PC-9 (cell line): Measurements from ENCODE around the gene ZNF41. TPM values are rescaled to one million over a fixed set of nuclear protein-coding genes. Genes with fewer than 3 reads are reported as not detected.

Experiments used
- BruUV-seq: library from RNA; stranded (reverse); fragments of 400-500 nt; replicated peaks from 2 replicates; lab custom pipeline; 2021; lab: Mats Ljungman, UMichigan
- CTCF ChIA-PET: fragments of 300-600 bp; sonication (Branson Sonifier 250); formaldehyde crosslinking; loops from one replicate; lab custom pipeline; 2022; ENCODE audit warnings: antibody characterized with exemption; lab: Charles Lee
- POLR2A ChIA-PET: fragments of 300-600 bp; sonication (Branson Sonifier 250); formaldehyde crosslinking; loops from one replicate; lab custom pipeline; 2022; ENCODE audit warnings: antibody characterized with exemption; ENCODE audit not compliant: unreplicated experiment; lab: Charles Lee
- DNase-seq, 2 experiments: peaks; one replicate each; pipeline versions ENCODE4 v3.0.0 to v3.0.0-alpha.2; 2015 to 2022; ENCODE audit warnings: mixed read lengths in 1 of 2
- H2AFZ ChIP-seq: fragments of 200-600 bp; sonication (generic); 2 replicates; pipeline ENCODE4 v1.8.1; 2017; ENCODE audit warnings: antibody characterized with exemption
- H3F3A ChIP-seq: fragments of 200-600 bp; sonication (generic); 2 replicates; pipeline ENCODE4 v1.8.1; 2017; ENCODE audit warnings: antibody characterized with exemption, mild to moderate bottlenecking, low read depth; ENCODE audit not compliant: insufficient read depth
- H3K27ac ChIP-seq: fragments of 200-600 bp; sonication (generic); 2 replicates; pipeline ENCODE4 v1.6.1; 2016; ENCODE audit warnings: mixed run types
- H3K27me3 ChIP-seq: fragments of 200-600 bp; sonication (generic); 2 replicates; pipeline ENCODE4 v1.6.1; 2016; ENCODE audit warnings: low read depth, mixed run types; ENCODE audit not compliant: insufficient read depth
- H3K36me3 ChIP-seq: fragments of 200-600 bp; sonication (generic); 2 replicates; pipeline ENCODE4 v1.6.1; 2016; ENCODE audit warnings: low read depth, mixed run types
- H3K4me1 ChIP-seq: fragments of 200-600 bp; sonication (generic); replicated peaks from 2 replicates; pipeline ENCODE4 v1.6.1; 2016; ENCODE audit warnings: mixed run types; ENCODE audit not compliant: insufficient read depth
- H3K4me2 ChIP-seq: fragments of 200-600 bp; sonication (generic); 2 replicates; pipeline ENCODE4 v1.6.1; 2017; ENCODE audit warnings: mixed run types
- H3K4me3 ChIP-seq: fragments of 200-600 bp; sonication (generic); 2 replicates; pipeline ENCODE4 v1.6.1; 2016; ENCODE audit warnings: mixed run types
- H3K79me2 ChIP-seq: fragments of 200-600 bp; sonication (generic); 2 replicates; pipeline ENCODE4 v1.6.1; 2017; ENCODE audit warnings: low read depth, mixed run types
- H3K9me2 ChIP-seq: fragments of 200-600 bp; sonication (generic); 2 replicates; pipeline ENCODE4 v1.8.1; 2017; ENCODE audit warnings: mild to moderate bottlenecking; ENCODE audit not compliant: insufficient read depth
- H3K9me3 ChIP-seq: fragments of 200-600 bp; sonication (generic); 2 replicates; pipeline ENCODE4 v1.8.1; 2016; ENCODE audit warnings: low read depth; ENCODE audit not compliant: insufficient read depth
- H4K20me1 ChIP-seq: fragments of 200-600 bp; sonication (generic); 2 replicates; pipeline ENCODE4 v1.8.1; 2017; ENCODE audit not compliant: insufficient read depth
- EZH2 ChIP-seq: fragments of 200-600 bp; sonication (generic); IDR thresholded peaks from 2 replicates; pipeline ENCODE4 v1.8.0; 2017; ENCODE audit warnings: antibody characterized with exemption, low read depth
- intact Hi-C: fragments of 100-400 bp; cut with micrococcal nuclease; formaldehyde crosslinking; loops from one replicate; pipeline ENCODE4 v1.10.0; 2022; ENCODE audit not compliant: unreplicated experiment
- total RNA-seq: library from RNA; stranded (reverse); gene quantifications from 2 replicates; pipeline ENCODE4 v1.2.3, GENCODE V29; 2021
- TF ChIP-seq, protein P1 (sequence below): fragments of 200-600 bp; sonication (generic); conservative IDR thresholded peaks from 2 replicates; pipeline ENCODE4 v1.6.1; 2017; ENCODE audit warnings: mixed run types, antibody characterized with exemption, mild to moderate bottlenecking, moderate library complexity

The ZNF41 gene
- total RNA-seq, 1 experiment from 2014 or later: 3.1 TPM

DNA sequence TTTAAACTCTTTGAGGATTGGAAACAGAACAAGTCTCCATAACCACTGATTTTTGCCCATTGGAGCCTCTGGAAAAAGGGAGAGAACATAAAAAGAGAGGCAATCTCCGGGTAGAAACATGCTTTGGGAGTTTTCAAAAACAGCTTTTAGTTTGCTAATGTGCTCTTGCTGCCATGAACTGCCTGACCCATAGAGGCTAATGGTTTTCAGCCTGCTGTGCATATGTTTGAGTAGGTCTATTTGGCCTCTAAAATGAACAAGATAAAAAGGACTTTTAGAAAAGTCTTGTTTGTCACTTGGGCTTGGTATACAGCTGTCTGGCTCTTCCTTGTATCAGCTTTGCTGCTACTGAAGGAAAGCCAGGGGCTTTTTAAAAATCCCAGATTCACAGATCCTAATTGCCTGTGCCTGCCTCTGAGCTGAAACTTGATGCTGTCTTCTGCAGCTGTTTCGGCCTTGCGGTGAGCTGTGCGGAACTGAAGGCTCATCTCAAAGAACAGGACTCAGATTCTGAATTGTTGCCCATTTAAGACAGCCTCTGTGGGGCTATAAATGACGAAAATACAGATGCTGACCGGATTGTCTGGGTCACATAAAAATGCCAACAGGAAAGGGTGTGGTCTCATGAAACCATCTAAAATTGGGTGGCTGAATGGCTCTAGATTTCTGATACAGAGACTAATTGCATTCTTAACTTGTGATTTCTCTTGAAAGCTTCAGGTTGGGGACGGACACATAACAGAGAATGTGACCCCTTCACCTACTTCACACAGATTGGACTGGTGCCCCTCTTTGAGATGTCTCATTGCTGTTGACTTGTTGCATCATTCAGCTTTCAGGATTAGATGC lies 18.4 kb upstream of the ZNF41 start:
- no peaks in the 10 kb centered on the region for H3K9me2 ChIP-seq
- intact Hi-C loops: no loop called here
- no peaks in the 10 kb centered on the region for H3K79me2 ChIP-seq
- peaks cover 24% of the 10 kb centered on the region; the same call in 1 of the 2 replicates for H3F3A ChIP-seq
- H3K4me1 ChIP-seq: peaks cover 46% of the 10 kb centered on the region
- H4K20me1 ChIP-seq: no peaks in the 10 kb centered on the region
- no peak for TF ChIP-seq EZH2
- TF ChIP-seq, protein P1, sequence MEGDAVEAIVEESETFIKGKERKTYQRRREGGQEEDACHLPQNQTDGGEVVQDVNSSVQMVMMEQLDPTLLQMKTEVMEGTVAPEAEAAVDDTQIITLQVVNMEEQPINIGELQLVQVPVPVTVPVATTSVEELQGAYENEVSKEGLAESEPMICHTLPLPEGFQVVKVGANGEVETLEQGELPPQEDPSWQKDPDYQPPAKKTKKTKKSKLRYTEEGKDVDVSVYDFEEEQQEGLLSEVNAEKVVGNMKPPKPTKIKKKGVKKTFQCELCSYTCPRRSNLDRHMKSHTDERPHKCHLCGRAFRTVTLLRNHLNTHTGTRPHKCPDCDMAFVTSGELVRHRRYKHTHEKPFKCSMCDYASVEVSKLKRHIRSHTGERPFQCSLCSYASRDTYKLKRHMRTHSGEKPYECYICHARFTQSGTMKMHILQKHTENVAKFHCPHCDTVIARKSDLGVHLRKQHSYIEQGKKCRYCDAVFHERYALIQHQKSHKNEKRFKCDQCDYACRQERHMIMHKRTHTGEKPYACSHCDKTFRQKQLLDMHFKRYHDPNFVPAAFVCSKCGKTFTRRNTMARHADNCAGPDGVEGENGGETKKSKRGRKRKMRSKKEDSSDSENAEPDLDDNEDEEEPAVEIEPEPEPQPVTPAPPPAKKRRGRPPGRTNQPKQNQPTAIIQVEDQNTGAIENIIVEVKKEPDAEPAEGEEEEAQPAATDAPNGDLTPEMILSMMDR: no peak
- peak overlapping the region; percentile 56 for H3K4me2 ChIP-seq
- peak in 1 of 2 experiments; percentile 73 for DNase-seq
- H3K9me3 ChIP-seq: no peaks in the 10 kb centered on the region
- peak overlapping the region; percentile 91 for H3K27ac ChIP-seq
- CTCF ChIA-PET: no interaction called here
- H2AFZ ChIP-seq: no peak overlapping the region
- no peak overlapping the region for H3K4me3 ChIP-seq
- BruUV-seq: no TSS peak
- POLR2A ChIA-PET: interaction anchor here (0.6 kb wide), 1 partner anchor 203 kb away, joined by 4 read pairs; no protein-coding TSS in a partner anchor
- no peaks in the 10 kb centered on the region for H3K27me3 ChIP-seq
- H3K36me3 ChIP-seq: no peaks in the 10 kb centered on the region

DNA sequence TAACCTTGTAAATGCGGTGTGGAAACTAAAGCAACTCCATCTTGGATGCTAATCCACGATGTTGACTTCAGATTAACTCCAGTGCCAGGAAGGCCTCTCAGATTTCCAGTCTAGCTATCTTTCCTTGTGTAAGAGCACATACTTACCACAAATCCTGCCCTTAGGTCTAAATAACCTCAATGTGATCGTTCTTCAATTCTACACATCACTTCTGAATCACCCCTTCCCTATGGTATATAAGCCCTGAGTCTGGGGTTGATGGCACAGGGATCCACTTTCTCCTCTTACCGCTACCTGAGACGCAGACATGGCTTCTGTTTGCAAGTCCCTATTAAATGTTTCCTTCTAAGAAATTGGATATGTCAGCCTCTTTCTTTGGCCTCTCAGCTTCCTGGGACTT lies 17.5 kb upstream of the ZNF41 start:
- Histone ChIP-seq H3K4me3 (no peak overlapping the region), H3K36me3 (no peaks in the 10 kb centered on the region), H3K9me3 (no peaks in the 10 kb centered on the region), H3K27me3 (no peaks in the 10 kb centered on the region), H3K4me2 (no peak overlapping the region), H4K20me1 (no peaks in the 10 kb centered on the region), H3K9me2 (no peaks in the 10 kb centered on the region), H3K27ac (peak overlapping the region; percentile 91), H3K79me2 (no peaks in the 10 kb centered on the region), H2AFZ (no peak overlapping the region), H3K4me1 (peaks cover 46% of the 10 kb centered on the region), H3F3A (peaks cover 24% of the 10 kb centered on the region; the same call in 1 of the 2 replicates)
- TF ChIP-seq, protein P1: no peak
- TF ChIP-seq EZH2: no peak
- intact Hi-C loops: no loop called here
- POLR2A ChIA-PET: no interaction called here
- DNase-seq: no peak
- no TSS peak for BruUV-seq
- CTCF ChIA-PET: no interaction called here

- Histone ChIP-seq H3K4me2 (no peak overlapping the region), H4K20me1 (no peaks in the 10 kb centered on the region), H3K9me3 (no peaks in the 10 kb centered on the region), H3K4me3 (no peak overlapping the region), H3K4me1 (peaks cover 46% of the 10 kb centered on the region), H3K27ac (no peak overlapping the region), H3K9me2 (no peaks in the 10 kb centered on the region), H3K36me3 (no peaks in the 10 kb centered on the region), H3K27me3 (no peaks in the 10 kb centered on the region), H3F3A (peaks cover 24% of the 10 kb centered on the region; the same call in 1 of the 2 replicates), H3K79me2 (no peaks in the 10 kb centered on the region), H2AFZ (no peak overlapping the region)
- CTCF ChIA-PET: no interaction called here
- BruUV-seq: no TSS peak
- intact Hi-C loops: no loop called here
- TF ChIP-seq, protein P1: no peak
- TF ChIP-seq EZH2: no peak
- POLR2A ChIA-PET: no interaction called here
- DNase-seq: no peak
These were observed 16.3 kb upstream of the ZNF41 start for GRCh38 chrX:47499293-47499692.
